ENCODE measurements around the gene TBC1D1.

GRCh38 chr4:37904824-37905223 is 13.9 kb downstream of the TBC1D1 start:
- TF ChIP-seq POLR2AphosphoS5 (IDR thresholded peaks at IDR 0.05; ENCODE audit: low read depth, low read length) (no peak), POLR2A (IDR thresholded peaks at IDR 0.05; ENCODE audit: low read depth, low read length) (no peak), TAF1 (IDR thresholded peaks at IDR 0.05; ENCODE audit: borderline replicate concordance, low read depth, low read length) (no peak)
